Stromal cell of bone marrow (primary cell): ENCODE data around the gene CLIC4.

Experiments used
- DNase-seq: peaks from one replicate; pipeline ENCODE4 v3.0.0-alpha.2; 2012; ENCODE audit warnings: low read depth

Gene CLIC4

GRCh38 chr1:24859063-24860010 lies 114.1 kb downstream of the CLIC4 start:
- DNase-seq, result no peak

GRCh38 chr1:24860841-24861240 lies 115.6 kb downstream of the CLIC4 start:
- no peak for DNase-seq

GRCh38 chr1:24861821-24862727 lies 116.8 kb downstream of the CLIC4 start:
- no peak for DNase-seq

GRCh38 chr1:24862775-24863483 lies 117.7 kb downstream of the CLIC4 start:
- DNase-seq, result no peak

GRCh38 chr1:24864370-24864777 lies 119.1 kb downstream of the CLIC4 start:
- DNase-seq, result no peak

- DNase-seq, result no peak
Observed at GRCh38 chr1:24865168-24865567, 119.9 kb downstream of the CLIC4 start.

- DNase-seq, result no peak
Observed at GRCh38 chr1:24865587-24865986, 120.3 kb downstream of the CLIC4 start.

GRCh38 chr1:24866211-24867083 lies 121.2 kb downstream of the CLIC4 start:
- no peak for DNase-seq

GRCh38 chr1:24867084-24867870 lies 122.0 kb downstream of the CLIC4 start:
- no peak for DNase-seq

- no peak for DNase-seq
Observed at GRCh38 chr1:24868016-24868875, 123.0 kb downstream of the CLIC4 start.

- no peak for DNase-seq
Observed at GRCh38 chr1:24870551-24871195, 125.4 kb downstream of the CLIC4 start.

GRCh38 chr1:24871306-24871901 lies 126.2 kb downstream of the CLIC4 start:
- no peak for DNase-seq

GRCh38 chr1:24872061-24872850 lies 127.0 kb downstream of the CLIC4 start:
- no peak for DNase-seq

GRCh38 chr1:24873148-24873547 lies 127.9 kb downstream of the CLIC4 start:
- DNase-seq, result no peak

GRCh38 chr1:24874056-24874455 lies 128.8 kb downstream of the CLIC4 start:
- no peak for DNase-seq

- DNase-seq, result no peak
Observed at GRCh38 chr1:24874611-24875234, 129.5 kb downstream of the CLIC4 start.

GRCh38 chr1:24875257-24875656 lies 130.0 kb downstream of the CLIC4 start:
- no peak for DNase-seq
